Neural progenitor cell (in vitro differentiated cells): ENCODE measurements around the gene MEPCE. TPM values are rescaled to one million over a fixed set of nuclear protein-coding genes. Genes with fewer than 3 reads are reported as not detected.
"Not testable (repeated sequence)": the region's sequence is repeated elsewhere in the genome, so short reads cannot be mapped to it uniquely, and the experiment has no call there.

ENCODE experiments used
- DNase-seq: peaks from one replicate; pipeline ENCODE4 v3.0.0-alpha.2; 2016; ENCODE audit warnings: low spot score
- H2AFZ ChIP-seq: fragments of 200-600 bp; sonication (generic); replicated peaks from 2 replicates; pipeline ENCODE4 v1.6.1; 2016; ENCODE audit warnings: antibody characterized with exemption
- H3F3A ChIP-seq: fragments of 200-600 bp; sonication (generic); 2 replicates; pipeline ENCODE4 v1.6.1; 2016; ENCODE audit warnings: antibody characterized with exemption, low read depth
- H3K27ac ChIP-seq: fragments of 200-600 bp; sonication (generic); 2 replicates; pipeline ENCODE4 v1.5.1; 2016; ENCODE audit warnings: mild to moderate bottlenecking
- H3K27me3 ChIP-seq: fragments of 200-600 bp; sonication (generic); 2 replicates; pipeline ENCODE4 v1.6.1; 2016; ENCODE audit warnings: mild to moderate bottlenecking, moderate library complexity
- H3K36me3 ChIP-seq: fragments of 200-600 bp; sonication (generic); 2 replicates; pipeline ENCODE4 v1.5.1; 2016
- H3K4me1 ChIP-seq: fragments of 200-600 bp; sonication (generic); 2 replicates; pipeline ENCODE4 v1.6.1; 2016; ENCODE audit warnings: mixed run types
- H3K4me2 ChIP-seq: fragments of 200-600 bp; sonication (generic); 2 replicates; pipeline ENCODE4 v1.6.1; 2016
- H3K4me3 ChIP-seq: fragments of 200-600 bp; sonication (generic); 2 replicates; pipeline ENCODE4 v1.5.1; 2016
- H3K79me2 ChIP-seq: fragments of 200-600 bp; sonication (generic); 2 replicates; pipeline ENCODE4 v1.6.1; 2016; ENCODE audit warnings: low read depth
- H3K9ac ChIP-seq: fragments of 200-600 bp; sonication (generic); 2 replicates; pipeline ENCODE4 v1.6.1; 2016
- H3K9me3 ChIP-seq: fragments of 200-600 bp; sonication (generic); 2 replicates; pipeline ENCODE4 v1.5.1; 2016; ENCODE audit warnings: low read depth
- H4K20me1 ChIP-seq: fragments of 200-600 bp; sonication (generic); 2 replicates; pipeline ENCODE4 v1.6.1; 2016; ENCODE audit warnings: low read depth
- H3K27ac Mint-ChIP-seq: 3 replicates; pipeline ENCODE4 v1.8.0; 2021; ENCODE audit warnings: mixed read lengths
- H3K27me3 Mint-ChIP-seq: 2 replicates; pipeline ENCODE4 v1.8.0; 2022; ENCODE audit warnings: low read depth, mild to moderate bottlenecking, inconsistent platforms, moderate library complexity, mixed read lengths; ENCODE audit not compliant: insufficient read depth
- H3K36me3 Mint-ChIP-seq: 3 replicates; pipeline ENCODE4 v1.8.0; 2021; ENCODE audit warnings: mixed read lengths
- H3K4me1 Mint-ChIP-seq: 3 replicates; pipeline ENCODE4 v1.8.0; 2021; ENCODE audit warnings: mixed read lengths
- H3K4me3 Mint-ChIP-seq: 3 replicates; pipeline ENCODE4 v1.8.0; 2021; ENCODE audit warnings: mild to moderate bottlenecking, moderate library complexity, mixed read lengths
- H3K9me3 Mint-ChIP-seq: 3 replicates; pipeline ENCODE4 v1.8.0; 2020; ENCODE audit warnings: mixed read lengths
- EZH2 ChIP-seq: fragments of 200-600 bp; sonication (generic); IDR thresholded peaks from 2 replicates; pipeline ENCODE4 v1.6.1; 2017; ENCODE audit warnings: antibody characterized with exemption, mild to moderate bottlenecking, moderate library complexity
- EZH2phosphoT487 ChIP-seq: fragments of 200-600 bp; sonication (generic); IDR thresholded peaks from 2 replicates; pipeline ENCODE4 v1.6.1; 2017; ENCODE audit warnings: antibody characterized with exemption
- total RNA-seq: library from RNA; depleted of rRNA; stranded (reverse); fragments of >200 nt; gene quantifications from 2 replicates; pipeline ENCODE4 v1.2.3, GENCODE V29; 2015; ENCODE audit warnings: low replicate concordance
- TF ChIP-seq, protein P1 (sequence below): fragments of 200-600 bp; sonication (generic); IDR thresholded peaks from 2 replicates; pipeline ENCODE4 v1.5.1; 2017; ENCODE audit warnings: antibody characterized with exemption, mild to moderate bottlenecking

The MEPCE gene
- total RNA-seq, 1 donor from 2014 or later: 16.4 TPM

DNA sequence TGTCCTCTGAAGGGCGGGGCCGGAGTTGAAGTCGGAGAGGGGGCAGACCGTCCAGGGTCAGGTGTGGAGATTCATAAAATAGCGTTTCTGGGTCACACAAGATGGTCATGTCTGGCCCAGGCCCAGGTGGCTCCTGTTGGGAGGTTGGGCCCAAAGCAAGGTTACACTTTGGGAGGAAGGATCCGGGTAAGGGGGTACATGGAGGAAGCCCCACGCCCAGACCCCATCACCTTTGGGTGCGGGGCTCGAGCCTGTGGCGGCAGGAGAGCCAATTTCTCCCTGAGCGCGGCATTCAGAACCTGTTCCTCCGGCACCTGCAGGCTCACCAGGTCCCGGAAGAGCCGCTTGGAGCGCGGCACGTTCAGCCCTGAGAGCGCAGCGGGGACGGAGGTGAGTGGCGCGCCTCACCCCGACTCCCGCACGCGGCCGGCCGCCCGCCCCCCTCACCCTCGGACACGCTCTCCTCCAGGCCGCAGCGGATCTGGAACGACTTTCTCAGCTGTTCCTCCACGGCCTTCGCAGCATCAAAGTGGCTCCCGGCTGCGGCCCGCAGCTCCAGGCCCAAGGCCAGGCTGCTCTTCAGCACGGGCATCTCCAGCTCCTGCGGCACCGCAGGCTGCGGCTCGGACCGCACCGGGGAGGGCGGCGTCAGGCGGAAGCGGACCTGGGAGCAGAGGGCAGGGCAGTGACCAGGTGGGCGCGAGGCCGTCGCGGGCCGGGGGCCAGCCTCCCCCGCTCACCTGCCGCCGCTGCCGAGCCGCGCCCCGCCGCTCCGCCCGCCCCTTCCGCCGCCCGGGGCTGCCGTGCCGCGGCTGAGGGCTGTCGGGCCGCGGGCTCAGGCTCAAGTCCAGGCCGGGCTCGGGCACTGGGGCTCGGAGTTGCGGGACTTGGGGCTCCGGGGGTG lies 6.0 kb downstream of the MEPCE start:
- peak overlapping the region; percentile 83 for H3K27ac ChIP-seq
- TF ChIP-seq, protein P1, sequence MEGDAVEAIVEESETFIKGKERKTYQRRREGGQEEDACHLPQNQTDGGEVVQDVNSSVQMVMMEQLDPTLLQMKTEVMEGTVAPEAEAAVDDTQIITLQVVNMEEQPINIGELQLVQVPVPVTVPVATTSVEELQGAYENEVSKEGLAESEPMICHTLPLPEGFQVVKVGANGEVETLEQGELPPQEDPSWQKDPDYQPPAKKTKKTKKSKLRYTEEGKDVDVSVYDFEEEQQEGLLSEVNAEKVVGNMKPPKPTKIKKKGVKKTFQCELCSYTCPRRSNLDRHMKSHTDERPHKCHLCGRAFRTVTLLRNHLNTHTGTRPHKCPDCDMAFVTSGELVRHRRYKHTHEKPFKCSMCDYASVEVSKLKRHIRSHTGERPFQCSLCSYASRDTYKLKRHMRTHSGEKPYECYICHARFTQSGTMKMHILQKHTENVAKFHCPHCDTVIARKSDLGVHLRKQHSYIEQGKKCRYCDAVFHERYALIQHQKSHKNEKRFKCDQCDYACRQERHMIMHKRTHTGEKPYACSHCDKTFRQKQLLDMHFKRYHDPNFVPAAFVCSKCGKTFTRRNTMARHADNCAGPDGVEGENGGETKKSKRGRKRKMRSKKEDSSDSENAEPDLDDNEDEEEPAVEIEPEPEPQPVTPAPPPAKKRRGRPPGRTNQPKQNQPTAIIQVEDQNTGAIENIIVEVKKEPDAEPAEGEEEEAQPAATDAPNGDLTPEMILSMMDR: no peak
- TF ChIP-seq EZH2phosphoT487 (no peak), EZH2 (no peak)
- peak overlapping the region; percentile 95 for H3K4me3 Mint-ChIP-seq
- peak overlapping the region; percentile 85 for H3K4me2 ChIP-seq
- peaks cover 30% of the 10 kb centered on the region for H3K4me1 ChIP-seq
- H3K4me1 Mint-ChIP-seq: peaks cover 41% of the 10 kb centered on the region
- H3K27me3 Mint-ChIP-seq: peaks cover 6% of the 10 kb centered on the region
- H3K36me3 ChIP-seq: no peaks in the 10 kb centered on the region
- no peaks in the 10 kb centered on the region for H3K27me3 ChIP-seq
- H3K36me3 Mint-ChIP-seq: peaks cover 28% of the 10 kb centered on the region
- H3K27ac Mint-ChIP-seq: peak overlapping the region; percentile 46
- H3K4me3 ChIP-seq: peak overlapping the region; percentile 81
- no peaks in the 10 kb centered on the region for H3K9me3 Mint-ChIP-seq
- no peaks in the 10 kb centered on the region for H3K9me3 ChIP-seq
- H2AFZ ChIP-seq: no peak overlapping the region
- H3F3A ChIP-seq: peaks cover 63% of the 10 kb centered on the region
- peaks cover 50% of the 10 kb centered on the region for H4K20me1 ChIP-seq
- peak overlapping the region; percentile 57 for H3K9ac ChIP-seq
- DNase-seq: peak; percentile 63
- peaks cover 52% of the 10 kb centered on the region for H3K79me2 ChIP-seq

DNA sequence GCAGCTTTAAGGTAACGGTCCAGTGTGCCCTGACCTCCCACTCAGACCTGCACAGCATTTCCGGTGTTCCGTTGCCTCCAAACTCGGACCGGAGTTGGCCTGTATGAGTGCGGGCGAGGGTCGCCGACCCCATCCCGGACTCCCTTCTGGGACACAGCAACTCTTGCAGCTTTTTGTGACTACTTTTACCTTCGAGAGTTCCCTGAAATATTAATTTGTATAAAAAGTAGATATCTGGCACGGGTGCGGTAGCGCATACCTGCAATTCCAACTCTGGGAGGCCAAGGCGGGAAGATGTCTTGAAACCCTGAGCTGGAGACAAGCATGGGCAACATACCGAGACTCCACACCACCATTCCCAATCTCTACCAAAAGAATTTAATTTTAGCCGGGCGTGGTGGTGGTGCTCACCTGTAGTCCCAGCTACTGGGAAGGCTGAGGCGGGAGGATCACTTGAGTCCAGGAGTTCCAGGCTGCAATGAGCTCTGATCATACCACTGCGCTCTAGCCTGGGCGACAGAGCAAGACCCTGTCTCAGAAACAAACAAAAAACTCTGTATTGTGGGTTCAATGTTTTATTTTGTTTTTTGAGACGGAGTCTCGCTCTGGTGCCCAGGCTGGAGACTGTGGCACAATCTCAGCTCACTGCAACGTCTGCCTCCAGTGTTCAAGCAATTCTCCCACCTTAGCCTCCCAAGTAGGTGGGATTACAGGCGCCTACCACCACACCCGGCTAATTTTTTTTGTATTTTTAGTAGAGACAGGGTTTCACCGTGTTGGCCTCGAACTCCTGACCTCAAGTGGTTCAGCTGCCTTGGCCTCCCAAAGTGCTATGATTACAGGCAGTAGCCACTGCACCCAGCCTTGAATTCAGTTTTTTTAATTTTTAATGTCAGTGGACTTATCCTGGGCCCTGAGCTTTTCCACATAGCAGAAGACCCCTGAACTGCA lies 7.8 kb downstream of the MEPCE start:
- TF ChIP-seq EZH2phosphoT487 (no peak), EZH2 (no peak)
- TF ChIP-seq, protein P1: no peak
- no peak overlapping the region for H3K9ac ChIP-seq
- H3K27ac Mint-ChIP-seq: peak overlapping the region; percentile 7
- H3K27me3 ChIP-seq: no peaks in the 10 kb centered on the region
- H3K79me2 ChIP-seq: peaks cover 34% of the 10 kb centered on the region
- H3K36me3 ChIP-seq: no peaks in the 10 kb centered on the region
- H3F3A ChIP-seq: peaks cover 47% of the 10 kb centered on the region
- H3K4me2 ChIP-seq: no peak overlapping the region
- no peak for DNase-seq
- H3K27me3 Mint-ChIP-seq: peaks cover 2% of the 10 kb centered on the region
- H3K4me3 Mint-ChIP-seq: peak overlapping the region; percentile 42
- H3K4me1 ChIP-seq: peaks cover 12% of the 10 kb centered on the region
- no peaks in the 10 kb centered on the region for H3K9me3 ChIP-seq
- H3K4me3 ChIP-seq: no peak overlapping the region
- peaks cover 32% of the 10 kb centered on the region for H4K20me1 ChIP-seq
- H3K9me3 Mint-ChIP-seq: no peaks in the 10 kb centered on the region
- no peak overlapping the region for H2AFZ ChIP-seq
- H3K36me3 Mint-ChIP-seq: peaks cover 23% of the 10 kb centered on the region
- no peak overlapping the region for H3K27ac ChIP-seq
- peaks cover 30% of the 10 kb centered on the region for H3K4me1 Mint-ChIP-seq

DNA sequence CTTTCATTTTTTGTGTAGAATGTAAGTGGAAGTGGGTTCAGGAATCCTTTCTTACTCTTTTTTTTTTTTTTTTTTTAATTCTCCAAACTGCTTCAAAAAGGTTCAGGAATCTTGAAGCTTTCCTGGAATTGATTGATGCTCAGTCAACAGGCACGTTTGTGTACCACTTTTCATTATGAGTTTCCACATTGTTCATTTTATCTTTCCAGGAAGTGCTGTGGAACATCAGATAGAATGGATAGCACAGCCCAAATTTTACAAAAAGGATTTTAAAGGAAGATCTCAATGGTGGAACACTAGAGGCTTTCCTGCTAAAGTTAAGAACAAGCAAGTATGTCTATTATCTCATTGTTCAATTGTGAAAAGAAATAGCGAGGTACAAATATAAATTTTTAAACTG lies 8.5 kb downstream of the MEPCE start:
- Mint-ChIP-seq H3K4me3 (no peak overlapping the region), H3K9me3 (no peaks in the 10 kb centered on the region)

DNA sequence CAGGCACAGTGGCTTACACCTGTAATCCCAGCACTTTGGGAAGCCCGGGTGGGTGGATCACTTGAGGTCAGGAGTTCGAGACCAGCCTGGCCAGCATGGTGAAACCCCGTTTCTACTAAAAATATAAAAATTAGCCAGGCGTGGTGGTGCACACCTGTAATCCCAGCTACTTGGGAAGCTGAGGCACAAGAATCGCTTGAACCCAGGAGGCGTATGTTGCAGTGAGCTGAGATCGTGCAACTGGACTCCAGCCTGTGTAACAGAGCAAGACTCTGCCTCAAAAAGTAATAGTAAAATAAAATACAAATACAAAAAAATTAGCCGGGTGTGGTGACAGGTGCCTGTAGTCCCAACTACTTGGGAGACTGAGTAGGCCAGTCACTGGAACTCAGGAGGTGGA lies 9.1 kb downstream of the MEPCE start:
- not testable (repeated sequence) for H3K9me3 Mint-ChIP-seq, H3K9me3 ChIP-seq, H3K4me3 ChIP-seq, H2AFZ ChIP-seq, H3K9ac ChIP-seq, H3K36me3 ChIP-seq, H3K27me3 ChIP-seq, H3K27ac Mint-ChIP-seq, H3K27ac ChIP-seq, H3K4me3 Mint-ChIP-seq, H3K27me3 Mint-ChIP-seq, DNase-seq, H3K4me2 ChIP-seq
- H3K4me1 ChIP-seq: peaks cover 11% of the 10 kb centered on the region
- Mint-ChIP-seq H3K4me1 (peaks cover 23% of the 10 kb centered on the region), H3K36me3 (peaks cover 13% of the 10 kb centered on the region)
- H3K79me2 ChIP-seq: peaks cover 21% of the 10 kb centered on the region
- H4K20me1 ChIP-seq: peaks cover 21% of the 10 kb centered on the region
- peaks cover 35% of the 10 kb centered on the region for H3F3A ChIP-seq

More for the DNA sequence above, 8.5 kb downstream of the MEPCE start:
- Histone ChIP-seq H3K36me3 (no peaks in the 10 kb centered on the region), H3K27me3 (no peaks in the 10 kb centered on the region), H3K4me2 (no peak overlapping the region), H3K4me1 (peaks cover 11% of the 10 kb centered on the region), H3K4me3 (no peak overlapping the region), H4K20me1 (peaks cover 27% of the 10 kb centered on the region), H3K27ac (no peak overlapping the region), H3K9ac (no peak overlapping the region), H3K9me3 (no peaks in the 10 kb centered on the region), H3K79me2 (peaks cover 27% of the 10 kb centered on the region), H3F3A (peaks cover 40% of the 10 kb centered on the region), H2AFZ (no peak overlapping the region)
- TF ChIP-seq, protein P1: no peak
- no peak overlapping the region for H3K27ac Mint-ChIP-seq
- peaks cover 17% of the 10 kb centered on the region for H3K36me3 Mint-ChIP-seq
- peaks cover 2% of the 10 kb centered on the region for H3K27me3 Mint-ChIP-seq
- peaks cover 23% of the 10 kb centered on the region for H3K4me1 Mint-ChIP-seq
- no peak for DNase-seq

DNA sequence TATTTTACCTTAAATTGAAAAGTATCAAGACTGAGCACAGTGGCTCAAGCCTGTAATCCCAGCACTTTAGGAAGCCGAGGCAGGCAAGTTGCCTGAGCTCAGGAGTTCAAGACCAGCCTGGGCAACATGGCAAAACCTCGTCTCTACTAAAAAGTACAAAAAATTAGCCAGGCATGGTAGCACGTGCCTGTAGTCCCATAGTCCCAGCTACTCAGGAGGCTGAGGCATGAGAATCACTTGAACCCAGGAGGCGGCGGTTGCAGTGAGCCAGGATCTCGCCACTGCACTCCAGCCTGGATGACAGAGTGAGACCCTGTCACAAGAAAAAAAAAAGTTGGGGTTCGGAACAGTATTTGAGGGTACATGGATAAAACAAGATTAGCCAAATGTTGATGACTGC lies 9.6 kb downstream of the MEPCE start:
- not testable (repeated sequence) for H3K27me3 ChIP-seq, H3K9me3 ChIP-seq, H3K27ac ChIP-seq, H3K9me3 Mint-ChIP-seq, H3K4me2 ChIP-seq, H3K4me3 ChIP-seq, H2AFZ ChIP-seq, DNase-seq, H3K36me3 ChIP-seq, H3K4me3 Mint-ChIP-seq, H3K27me3 Mint-ChIP-seq, H3K36me3 Mint-ChIP-seq, H3K9ac ChIP-seq, H3K27ac Mint-ChIP-seq
- Histone ChIP-seq H3F3A (peaks cover 30% of the 10 kb centered on the region), H3K4me1 (peaks cover 11% of the 10 kb centered on the region), H4K20me1 (peaks cover 16% of the 10 kb centered on the region), H3K79me2 (peaks cover 16% of the 10 kb centered on the region)
- H3K4me1 Mint-ChIP-seq: peaks cover 23% of the 10 kb centered on the region
